NCI-H1694 (cell line): ENCODE data around the gene ADAMTS13.

ENCODE experiments used
- DNase-seq: peaks from one replicate; lab custom pipeline; 2025; lab: John Stamatoyannopoulos, UW

The ADAMTS13 gene

DNA sequence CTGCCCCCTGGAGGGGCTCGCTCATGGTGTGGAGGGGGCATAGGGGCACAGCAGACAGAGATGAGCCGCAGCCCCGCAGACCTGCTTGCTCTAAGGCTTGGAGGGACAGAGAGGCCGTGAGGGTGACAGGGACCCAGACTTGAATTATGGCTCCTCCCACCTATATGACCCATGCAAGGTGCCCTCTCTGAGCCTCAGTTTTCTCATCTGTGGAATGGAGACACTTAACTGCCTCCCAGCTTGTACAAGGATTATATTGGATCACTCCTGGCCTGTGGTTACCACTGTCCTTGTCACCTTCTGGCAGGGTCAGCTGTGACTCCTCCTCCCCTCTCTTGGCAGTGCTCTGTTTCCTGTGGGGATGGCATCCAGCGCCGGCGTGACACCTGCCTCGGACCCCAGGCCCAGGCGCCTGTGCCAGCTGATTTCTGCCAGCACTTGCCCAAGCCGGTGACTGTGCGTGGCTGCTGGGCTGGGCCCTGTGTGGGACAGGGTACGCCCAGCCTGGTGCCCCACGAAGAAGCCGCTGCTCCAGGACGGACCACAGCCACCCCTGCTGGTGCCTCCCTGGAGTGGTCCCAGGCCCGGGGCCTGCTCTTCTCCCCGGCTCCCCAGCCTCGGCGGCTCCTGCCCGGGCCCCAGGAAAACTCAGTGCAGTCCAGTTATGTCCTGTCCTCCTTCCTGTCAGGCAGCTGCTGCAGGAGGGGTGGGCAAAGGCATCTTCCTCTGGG, 32.9 kb downstream of the ADAMTS13 start:
- no peak for DNase-seq

- no peak for DNase-seq
Measured at GRCh38 chr9:133455936-133456335, 33.8 kb downstream of the ADAMTS13 start.

DNA sequence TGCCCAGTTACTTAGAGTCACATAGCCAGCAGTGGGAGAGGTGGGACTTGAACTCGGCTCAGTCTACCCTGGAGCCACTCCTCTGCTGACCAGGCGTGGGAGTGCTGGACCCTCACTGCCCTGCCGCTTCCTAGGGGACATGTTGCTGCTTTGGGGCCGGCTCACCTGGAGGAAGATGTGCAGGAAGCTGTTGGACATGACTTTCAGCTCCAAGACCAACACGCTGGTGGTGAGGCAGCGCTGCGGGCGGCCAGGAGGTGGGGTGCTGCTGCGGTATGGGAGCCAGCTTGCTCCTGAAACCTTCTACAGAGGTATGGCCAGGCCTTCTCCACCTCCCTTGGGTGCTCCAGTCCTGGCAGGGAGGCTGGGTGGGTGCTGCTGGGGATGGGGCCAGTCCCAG, 34.2 kb downstream of the ADAMTS13 start:
- DNase-seq = no peak

DNA sequence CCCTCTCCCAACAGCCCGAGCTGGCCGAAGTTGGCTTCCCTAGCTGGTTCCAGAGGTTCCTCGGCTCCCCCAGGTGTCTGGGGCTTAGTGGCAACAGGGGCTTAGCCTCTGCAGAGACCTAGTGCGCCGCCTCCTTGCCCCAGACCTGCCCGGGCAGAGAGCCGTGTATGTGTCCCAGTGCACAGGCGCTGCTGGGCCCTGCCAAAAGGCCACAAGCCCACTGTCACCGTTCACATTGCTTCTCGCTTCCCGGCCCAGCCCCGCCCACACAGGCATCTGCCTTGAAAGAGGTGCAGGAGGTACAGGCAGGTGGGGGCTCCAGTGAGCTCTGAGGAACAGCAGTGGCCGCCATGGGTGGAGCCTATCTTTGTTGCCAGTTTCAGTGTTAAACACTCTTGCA, 35.1 kb downstream of the ADAMTS13 start:
- no peak for DNase-seq

- DNase-seq = no peak
Measured at GRCh38 chr9:133457748-133458147, 35.6 kb downstream of the ADAMTS13 start.

- no peak for DNase-seq
Measured at GRCh38 chr9:133458643-133459312, 36.6 kb downstream of the ADAMTS13 start.

DNA sequence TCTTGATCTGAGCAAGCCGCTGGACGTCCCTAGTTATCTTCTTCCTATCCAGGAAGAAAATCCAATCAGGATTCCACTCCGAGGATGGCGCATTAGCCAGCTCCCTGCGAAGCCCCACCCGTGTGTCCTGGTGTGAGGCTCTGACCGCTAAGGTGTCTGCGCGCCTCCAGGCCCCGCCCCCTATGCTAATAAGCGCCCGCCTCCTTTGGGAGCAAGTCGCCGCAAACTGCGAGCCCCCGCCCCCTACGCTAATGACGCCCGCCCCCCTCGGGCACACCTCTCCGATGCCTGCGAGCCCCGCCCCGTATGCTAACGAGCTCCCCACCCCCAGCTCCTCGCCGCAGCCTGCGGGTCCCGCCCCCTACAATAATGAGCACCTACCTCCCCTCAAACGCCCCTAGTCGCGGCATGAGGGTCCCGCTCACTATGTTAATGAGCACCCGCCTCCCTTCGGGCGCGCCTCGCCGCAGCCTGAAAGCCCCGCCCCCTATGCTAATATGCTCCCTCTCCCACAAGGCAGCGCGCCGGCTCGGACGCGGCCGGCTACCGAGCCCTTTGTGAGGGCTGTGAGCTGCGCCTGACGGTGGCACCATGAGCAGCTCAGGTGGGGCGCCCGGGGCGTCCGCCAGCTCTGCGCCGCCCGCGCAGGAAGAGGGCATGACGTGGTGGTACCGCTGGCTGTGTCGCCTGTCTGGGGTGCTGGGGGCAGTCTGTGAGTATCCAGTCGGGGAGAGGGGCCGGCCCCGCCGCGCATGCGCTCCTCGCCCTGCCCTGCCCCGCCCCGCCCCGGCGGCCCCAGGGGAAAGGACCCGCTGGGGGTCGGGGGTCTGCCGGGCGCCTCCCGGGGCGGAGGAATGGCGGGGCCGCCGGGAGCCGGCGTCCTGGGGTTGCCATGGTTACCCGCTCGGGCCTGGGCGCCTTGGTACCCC, 37.6 kb downstream of the ADAMTS13 start, which contains the start of gene CACFD1:
CACFD1 (plus strand) TSS at position 503 of the 929 bp plus-strand sequence; CDS start at position 592, 89 bp downstream.
- peak; percentile 96 for DNase-seq

- no peak for DNase-seq
Measured at GRCh38 chr9:133460405-133461175, 38.4 kb downstream of the ADAMTS13 start.

DNA sequence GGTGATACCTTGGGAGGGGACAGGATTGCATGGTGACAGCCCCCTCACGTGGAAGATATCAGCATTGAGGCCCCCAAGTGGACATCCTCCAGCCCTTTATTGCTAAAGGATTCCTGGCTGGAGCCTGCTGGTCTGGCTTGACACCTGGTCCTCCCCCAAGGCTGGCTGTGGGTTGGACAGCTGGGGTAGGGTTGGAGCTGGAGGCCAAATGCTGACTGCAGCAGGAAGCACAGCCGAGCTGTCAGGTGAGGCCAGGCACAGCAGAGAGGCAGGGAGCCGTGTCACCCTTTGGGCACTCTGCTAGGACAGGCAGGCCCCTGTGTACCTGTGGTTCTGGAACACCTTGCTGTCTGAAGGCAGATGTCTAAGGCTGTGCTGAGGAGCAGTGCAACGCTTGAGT, 39.8 kb downstream of the ADAMTS13 start:
- no peak for DNase-seq

DNA sequence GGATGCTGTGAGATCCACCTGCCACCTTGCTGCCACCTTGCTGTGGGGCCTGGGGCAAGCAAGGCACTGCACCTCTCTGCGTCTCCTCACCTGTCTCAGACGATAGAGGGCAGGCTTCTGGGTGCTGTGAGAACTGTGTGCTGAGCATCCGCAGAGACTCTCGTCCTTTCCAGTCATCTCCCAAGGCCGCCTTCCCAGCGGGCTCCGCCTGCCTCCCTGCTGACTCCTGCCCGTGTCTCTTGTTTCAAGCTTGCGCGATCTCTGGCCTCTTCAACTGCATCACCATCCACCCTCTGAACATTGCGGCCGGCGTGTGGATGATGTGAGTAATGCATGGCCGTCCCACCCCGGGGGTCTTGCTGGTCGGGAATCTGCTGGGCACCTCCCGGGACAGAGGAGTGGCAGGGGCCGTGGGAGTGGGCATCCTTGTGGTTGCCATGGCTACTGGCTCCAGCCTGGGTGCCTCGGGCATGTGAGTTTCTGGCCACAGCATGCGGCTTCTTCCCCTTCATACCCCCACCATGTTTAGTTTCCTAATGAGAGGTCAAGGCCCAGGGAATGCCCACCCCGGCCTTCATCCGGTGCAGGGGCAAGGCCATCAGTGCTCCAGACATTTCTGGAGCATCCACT, 41.2 kb downstream of the ADAMTS13 start:
- no peak for DNase-seq

DNA sequence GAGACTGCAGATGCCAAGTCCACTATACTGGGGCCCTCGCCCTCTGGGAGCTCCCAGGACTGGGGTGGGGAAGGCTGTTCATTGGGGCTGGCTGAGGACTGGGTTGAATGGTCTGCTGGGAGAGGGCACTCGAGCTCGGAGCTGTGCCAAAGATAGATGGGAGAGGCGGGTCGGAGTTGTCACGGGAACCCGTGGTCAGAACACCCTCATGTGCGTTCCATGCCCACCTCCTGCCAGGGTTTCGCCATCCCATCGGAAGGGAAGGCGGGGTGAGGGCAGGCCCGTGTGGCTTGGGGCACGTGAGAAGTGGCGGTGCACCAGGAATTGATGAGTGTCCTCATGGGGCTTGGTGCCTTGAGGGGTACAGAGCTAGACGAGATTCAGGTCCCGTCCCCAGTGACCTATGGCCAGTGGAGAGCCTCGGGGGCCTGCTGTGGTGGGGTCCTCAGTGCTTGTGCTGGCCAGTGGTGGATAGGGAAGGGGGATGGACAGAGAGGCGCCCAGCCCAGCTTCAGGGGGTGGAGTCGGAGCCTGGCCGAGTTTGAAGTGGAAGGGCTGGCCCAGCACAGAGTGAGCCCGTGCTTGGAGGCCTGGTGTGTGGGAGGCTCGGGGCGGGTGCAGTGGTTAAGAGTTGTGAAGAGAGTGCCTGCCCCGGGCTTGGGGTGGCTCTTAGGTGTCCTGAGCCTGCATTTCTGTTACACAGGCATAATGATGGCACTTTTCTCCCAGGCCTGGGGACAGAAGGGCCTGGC, 41.9 kb downstream of the ADAMTS13 start:
- no peak for DNase-seq

DNA sequence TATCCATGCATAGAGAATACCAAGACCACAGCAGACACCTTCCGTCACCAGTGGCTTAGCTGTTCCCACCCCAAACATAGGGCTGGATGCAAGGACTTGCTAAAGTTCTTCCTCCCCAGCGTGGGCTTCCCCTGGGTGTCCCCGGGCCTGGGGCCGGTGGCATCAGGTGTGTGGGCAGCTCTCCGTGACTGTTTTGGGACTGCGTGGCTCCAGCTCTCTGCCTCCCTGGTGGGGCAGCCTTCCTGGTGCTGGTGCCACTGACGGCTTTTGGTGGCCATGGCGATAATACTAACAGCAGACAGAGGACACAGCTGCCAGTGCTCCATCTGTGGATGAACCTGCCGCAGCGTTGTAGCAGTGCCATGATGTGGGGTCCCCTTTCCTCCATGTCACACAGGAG, 42.5 kb downstream of the ADAMTS13 start:
- no peak for DNase-seq

- DNase-seq = no peak
Measured at GRCh38 chr9:133465984-133466383, 43.8 kb downstream of the ADAMTS13 start.

DNA sequence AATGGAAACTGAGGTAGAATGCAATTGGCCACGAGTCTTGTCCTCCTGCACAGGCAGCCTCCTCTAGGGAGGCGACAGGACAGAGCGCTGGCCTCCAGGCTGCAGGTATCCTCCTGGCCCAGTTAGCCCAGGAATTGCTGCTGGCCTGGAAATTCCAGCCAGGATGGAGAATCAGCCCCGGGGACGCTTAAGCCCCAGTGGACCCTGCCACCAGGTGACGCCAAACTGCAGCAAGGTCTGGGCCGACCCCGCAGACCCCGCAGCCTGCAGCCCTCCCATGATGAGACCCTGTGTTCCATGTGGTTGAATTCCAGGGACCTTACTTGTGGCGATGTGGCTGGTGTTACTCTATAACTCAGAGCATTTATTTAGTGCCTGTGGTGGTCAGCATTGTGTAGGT, 44.9 kb downstream of the ADAMTS13 start:
- DNase-seq = no peak

DNA sequence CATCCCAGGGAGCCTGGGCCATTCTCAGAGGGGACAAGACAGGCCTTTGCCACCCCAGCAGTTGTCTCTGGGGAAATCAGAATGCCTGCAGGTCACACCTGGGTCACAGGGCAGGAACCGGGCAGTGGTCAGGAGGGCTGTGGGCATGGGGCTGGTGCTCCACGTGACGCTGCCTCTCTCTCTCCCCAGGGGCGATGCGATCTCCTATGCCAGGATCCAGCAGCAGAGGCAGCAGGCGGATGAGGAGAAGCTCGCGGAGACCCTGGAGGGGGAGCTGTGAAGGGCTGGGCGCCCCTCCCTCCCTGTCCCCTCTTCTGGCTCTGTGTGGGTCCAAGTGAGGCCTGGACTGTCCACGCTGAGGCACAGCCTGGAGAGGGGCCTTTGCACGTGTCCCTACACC, 46.2 kb downstream of the ADAMTS13 start:
- no peak for DNase-seq

DNA sequence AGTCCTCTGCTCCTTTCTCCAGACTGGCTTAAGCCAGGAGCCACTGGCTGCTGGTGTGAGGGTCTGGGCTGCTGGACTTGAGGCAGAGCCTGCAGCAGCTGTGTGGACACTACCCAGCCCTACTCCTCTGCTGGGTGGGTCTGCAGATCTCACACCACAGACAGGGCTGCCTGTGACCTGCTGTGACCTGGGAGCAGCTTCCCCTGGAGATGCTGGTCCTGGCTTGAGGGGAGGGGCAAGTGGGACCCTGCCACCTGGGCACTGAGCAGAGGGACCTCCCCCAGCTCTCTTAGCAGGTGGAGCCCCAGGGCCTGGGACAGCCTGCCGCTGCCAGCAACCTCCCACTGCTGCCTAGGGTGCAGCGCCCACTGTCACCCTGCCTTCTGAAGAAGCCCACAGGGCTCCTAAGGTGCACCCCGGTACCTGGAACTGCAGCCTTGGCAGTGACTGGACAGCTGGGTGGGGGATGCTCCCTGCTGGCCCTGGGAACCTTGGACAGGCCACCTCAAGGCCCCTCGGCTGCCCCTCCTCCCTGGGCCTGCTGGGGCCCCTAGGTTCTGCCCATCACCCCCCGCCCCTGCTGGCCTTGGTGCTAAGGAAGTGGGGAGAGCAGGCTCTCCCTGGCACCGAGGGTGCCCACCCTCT, 46.7 kb downstream of the ADAMTS13 start:
- no peak for DNase-seq

GRCh38 chr9:133470427-133470924, 48.3 kb downstream of the ADAMTS13 start:
- no peak for DNase-seq

GRCh38 chr9:133470988-133471387, 48.8 kb downstream of the ADAMTS13 start:
- DNase-seq = no peak

- no peak for DNase-seq
Measured at GRCh38 chr9:133471551-133472276, 49.5 kb downstream of the ADAMTS13 start.
